CD4-positive, alpha-beta T cell treated with Interleukin-15 for 1 hour (primary cell): ENCODE results near the gene SLC25A23.

Source experiments
- DNase-seq: peaks from one replicate; pipeline ENCODE4 v3.0.0-alpha.2; 2020

SLC25A23 gene

DNA sequence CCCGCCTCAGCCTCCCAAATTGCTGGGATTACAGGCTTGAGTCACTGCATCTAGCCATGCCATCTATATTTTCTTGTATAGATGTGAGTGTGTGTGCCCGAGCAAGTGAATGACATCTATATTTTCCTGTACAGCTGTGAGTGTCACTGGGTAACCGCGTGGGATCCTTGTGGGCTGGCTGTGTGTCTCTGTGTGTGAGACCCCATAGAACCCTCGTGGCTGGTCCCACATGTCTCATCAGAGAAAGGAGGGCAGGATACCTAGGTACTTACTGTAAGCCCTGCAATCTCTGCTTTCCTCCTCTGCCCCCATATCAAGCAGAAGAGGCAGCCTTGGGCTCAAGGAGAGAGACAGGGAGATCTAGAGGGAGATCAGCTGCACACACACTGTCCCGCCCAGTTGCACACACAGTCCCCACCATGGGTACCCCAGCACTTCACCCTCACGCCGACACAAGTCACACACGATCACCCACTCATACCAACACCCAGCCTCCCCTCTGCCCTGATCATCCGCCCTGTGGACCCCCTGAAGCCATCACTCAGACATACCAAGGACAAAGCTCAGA, 21.3 kb upstream of the SLC25A23 start:
- no peak for DNase-seq

DNA sequence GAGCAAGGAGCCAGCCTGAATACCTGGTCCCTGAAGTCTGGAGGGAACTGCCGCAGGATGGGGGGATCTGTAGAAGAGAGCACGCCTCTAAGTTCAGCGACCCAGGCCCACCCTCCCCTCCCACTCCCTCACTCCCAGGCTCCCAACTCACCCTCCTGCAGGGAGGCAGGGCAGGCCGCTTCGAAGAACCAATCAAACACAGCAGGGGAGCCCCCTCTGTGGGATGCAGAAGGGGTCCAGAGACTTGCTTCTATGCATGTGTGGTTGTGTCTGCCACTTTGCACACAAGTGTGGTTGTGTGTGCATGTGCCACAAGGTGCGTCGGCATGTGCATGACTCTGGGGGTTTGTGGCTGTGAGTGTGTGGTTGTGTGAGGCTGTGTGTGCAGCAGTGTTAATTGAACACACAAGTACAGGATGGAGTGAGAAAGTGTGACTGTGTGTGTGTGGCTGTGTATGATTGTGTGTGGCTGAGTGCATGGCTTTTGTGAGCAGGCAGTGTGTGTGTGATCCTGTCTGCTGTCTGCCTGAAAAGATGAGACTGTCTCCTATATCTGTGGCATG, 20.3 kb upstream of the SLC25A23 start:
- no peak for DNase-seq

DNA sequence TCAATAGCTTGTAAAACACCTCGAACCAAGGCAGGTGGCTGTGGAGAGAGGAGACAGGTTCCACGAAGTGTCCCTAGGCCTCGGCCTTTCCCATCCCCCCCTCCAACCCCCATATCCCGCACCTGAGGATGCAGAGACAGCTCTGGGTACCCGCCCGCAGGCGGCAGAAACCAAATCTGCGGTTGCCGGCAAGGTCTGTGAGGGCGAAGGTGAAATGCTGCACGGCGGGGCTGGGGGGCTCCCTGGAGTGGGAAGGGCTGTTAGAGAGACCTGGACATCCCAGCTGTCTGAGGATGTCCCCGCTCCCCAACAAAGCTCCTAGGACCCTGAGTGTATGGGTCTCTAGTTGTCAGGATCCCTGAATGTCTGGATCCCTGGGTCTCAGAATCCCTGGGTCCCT, 19.2 kb upstream of the SLC25A23 start:
- no peak for DNase-seq

DNA sequence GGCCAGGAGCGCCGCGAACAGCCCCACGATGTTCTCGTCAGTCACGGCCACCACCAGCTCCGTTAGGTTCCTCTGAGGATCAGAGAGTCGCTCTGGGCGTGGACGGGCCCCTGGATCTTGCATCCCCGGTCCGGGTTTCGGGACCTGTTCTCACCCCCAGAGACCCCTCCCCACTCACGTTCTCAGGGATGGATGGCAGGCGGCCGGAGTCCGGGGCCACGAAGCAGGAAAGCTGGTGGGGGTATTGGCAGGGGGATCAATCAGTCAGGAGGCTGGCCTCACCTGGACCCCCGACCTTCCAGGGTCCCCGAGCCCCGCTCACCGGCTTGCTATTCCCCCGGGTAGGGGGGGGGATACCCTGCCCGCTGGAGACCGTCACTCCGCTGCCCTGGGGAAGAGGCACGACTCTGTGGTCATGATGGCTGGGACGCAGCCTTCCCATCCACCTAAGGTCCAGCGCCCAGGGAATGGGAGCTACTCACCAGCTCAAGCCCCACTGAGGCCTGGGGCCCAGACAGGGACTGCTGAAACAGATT, 17.4 kb upstream of the SLC25A23 start:
- DNase-seq = no peak

DNA sequence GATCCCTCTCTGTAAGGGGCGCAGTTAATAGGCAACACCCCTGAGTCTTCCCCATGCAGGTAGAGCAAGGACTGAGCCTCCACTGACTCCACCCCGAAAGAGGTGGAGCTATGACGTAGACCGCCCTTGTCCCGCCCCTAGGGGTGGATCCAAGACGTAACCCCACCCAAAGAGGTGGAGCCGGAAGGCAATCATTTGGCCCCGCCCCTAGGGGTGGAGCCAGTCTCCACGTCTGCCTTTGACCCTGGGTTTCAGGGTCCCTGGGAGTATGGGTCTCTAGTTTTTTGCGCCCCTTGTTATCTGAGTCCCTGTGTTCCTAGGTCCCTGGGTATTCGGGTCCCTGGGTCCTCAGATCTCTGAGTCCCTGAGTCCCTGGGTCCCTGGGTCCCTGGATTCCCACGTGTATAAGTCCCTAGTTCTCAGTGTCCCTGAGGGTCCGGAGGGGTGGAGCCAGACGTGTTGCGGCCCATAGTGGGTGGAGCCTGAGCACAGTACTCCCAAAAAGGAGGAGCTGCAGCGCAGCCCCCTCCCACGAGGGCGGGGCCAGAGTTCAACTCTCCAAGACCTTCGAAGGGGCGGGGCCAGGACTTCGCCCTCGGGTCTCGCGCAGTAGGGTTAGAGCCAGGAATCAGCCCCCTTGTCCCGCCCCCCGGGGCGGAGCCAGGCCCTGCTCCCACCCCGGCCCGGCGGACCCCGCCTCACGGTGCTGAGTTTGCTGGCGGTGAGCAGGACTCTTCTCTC, 16.7 kb upstream of the SLC25A23 start:
- peak; percentile 45 for DNase-seq

DNA sequence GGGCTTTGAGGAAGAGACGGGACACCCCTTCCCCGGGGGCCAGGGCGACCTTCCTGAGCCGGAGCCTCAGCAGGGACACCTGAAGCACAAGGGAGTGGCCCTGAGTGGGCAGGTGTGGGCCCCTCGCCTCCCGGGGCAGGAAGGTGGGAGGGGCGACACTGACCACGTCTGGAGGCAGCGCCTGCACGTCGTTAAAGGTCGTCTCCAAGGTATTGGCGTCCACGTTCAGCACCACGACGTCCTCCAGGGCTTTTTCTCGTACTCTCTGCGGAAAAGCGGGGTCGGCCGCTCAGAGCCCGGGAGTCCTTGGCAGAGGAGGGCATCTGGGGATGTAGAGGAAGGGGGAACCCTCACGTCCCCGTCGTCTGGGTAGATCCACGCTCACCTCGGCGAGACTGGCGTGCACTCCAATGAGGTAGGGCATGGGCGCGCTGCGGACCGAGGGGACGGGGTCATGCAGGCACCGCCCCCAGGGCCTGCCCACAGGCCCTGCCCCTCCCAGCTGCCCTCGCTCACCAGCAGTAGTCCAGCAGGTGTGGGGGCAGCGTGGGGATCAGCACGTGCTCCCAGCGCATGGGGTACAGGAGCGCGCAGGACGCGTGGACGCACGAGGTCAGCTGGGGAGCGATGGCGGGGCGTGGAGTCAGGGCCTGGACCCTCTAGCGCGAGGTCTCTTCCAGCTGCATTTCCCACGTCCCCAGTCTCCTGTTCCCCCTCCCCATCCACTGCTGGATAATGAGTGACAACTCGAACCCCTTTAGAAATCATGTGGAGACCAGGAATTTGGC, 15.9 kb upstream of the SLC25A23 start:
- DNase-seq = no peak

DNA sequence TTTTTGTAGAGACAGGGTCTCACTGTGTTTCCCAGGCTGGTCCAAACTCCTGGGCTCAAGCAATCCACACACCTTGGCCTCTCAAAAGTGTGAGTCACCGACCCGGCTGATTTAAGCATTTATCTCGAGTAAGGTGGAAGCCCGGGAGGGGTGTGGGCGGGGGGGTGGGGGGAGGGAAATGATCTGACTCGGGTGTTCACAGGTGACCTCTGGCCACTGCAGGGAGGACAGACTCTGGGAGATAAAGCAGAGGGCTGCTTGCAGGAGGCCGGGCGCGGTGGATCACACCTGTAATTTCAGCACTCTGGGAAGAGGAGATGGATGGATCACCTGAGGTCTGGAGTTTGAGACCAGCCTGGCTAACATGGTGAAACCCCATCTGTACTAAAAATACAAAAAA, 14.1 kb upstream of the SLC25A23 start:
- no peak for DNase-seq

DNA sequence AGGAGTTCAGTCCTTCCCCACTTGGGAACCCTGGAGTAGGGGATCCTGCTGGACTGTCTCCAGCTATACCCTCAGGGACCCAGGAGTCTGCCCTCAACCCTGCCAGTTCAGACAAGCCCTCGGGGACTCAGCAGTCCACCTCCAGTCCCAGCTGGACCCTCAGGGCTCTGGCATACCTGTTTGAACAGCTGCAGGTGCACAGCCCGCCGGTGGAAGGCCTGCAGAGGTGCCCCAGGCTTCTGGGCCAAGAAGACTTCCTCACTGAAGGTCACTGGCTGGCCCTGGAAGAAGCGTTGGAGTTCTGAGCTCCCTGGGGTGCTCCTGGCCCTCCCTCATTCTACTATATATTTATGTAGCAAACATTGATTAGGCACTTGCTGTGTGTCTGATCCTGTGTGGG, 13.1 kb upstream of the SLC25A23 start:
- no peak for DNase-seq

DNA sequence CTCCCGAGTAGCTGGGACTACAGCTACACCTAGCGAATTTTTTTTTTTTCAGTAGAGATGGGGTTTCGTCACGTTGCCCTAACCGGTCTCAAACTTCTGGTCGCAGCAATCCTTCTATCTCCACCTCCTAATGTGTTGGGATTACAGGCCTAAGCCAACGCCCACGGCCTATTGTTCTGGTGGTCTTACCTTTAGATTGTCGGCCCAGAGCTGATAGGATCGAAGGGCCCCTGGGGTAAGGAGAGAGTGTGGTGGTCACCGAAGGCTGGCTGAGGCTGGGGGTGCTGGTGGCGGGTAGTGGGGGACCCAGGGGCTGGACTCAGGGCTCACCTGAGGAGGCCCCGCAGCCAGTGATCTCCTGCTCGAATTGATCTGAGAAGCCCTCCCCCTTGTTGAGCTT, 11.5 kb upstream of the SLC25A23 start:
- DNase-seq = no peak

DNA sequence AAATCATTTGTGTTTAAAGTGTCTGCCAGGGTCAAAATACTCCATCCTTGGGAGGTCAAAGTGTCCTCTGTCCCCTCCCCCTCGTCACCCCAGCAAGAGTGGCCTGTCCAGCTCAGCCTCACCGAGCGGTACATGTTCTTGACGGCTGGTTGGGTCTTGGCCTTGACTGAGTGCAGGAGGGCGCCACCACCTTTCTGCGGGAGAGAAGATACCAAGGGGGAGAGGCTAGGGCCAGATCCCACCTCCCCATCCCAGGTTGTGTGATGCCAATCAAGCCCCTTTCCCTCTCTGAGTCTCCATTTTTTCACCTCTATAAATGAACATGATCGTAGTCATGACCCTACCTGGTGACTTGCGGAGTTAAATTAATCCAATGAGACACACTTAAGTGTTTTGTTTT, 10.6 kb upstream of the SLC25A23 start:
- no peak for DNase-seq

DNA sequence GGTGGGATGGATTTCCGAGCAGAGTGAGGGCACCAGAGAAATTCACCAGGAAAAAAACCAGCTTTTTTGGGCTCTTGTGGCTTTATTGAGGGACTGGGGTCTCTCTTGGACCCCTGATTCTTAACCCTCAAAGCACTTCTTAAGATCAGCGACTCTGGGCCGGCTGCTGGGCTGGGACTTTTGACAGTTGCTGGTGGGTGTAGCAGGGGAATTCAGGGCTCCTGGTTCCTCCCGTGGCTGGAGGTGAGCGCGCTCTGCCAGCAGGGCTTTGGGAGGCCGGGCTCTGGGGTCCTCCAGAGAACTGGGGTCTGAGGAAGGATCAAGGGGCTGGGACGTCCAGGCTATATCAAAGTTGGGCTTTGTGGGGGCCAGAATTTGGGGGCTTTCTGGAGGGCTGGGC, 7.8 kb upstream of the SLC25A23 start:
- DNase-seq = no peak

DNA sequence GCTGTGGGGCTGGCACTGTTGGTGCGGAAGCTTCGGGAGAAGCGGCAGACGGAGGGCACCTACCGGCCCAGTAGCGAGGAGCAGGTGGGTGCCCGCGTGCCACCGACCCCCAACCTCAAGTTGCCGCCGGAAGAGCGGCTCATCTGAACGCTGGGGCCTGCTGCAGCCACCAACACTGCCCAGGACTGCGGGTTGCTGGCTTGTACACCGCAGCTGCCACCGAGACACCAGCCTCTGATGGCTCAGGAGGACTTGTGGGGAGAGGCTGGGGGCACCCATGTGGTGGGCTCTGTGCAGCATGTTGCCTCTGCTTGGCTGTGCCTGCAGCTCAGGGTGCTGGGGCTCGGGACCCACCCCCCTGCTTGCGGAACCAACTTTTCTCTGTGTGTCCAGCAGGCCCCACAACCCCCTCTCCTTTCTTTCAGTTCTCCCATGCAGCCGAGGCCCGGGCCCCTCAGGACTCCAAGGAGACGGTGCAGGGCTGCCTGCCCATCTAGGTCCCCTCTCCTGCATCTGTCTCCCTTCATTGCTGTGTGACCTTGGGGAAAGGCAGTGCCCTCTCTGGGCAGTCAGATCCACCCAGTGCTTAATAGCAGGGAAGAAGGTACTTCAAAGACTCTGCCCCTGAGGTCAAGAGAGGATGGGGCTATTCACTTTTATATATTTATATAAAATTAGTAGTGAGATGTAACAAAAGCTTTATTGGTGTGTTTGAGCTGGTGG, 7.1 kb upstream of the SLC25A23 start:
- no peak for DNase-seq

DNA sequence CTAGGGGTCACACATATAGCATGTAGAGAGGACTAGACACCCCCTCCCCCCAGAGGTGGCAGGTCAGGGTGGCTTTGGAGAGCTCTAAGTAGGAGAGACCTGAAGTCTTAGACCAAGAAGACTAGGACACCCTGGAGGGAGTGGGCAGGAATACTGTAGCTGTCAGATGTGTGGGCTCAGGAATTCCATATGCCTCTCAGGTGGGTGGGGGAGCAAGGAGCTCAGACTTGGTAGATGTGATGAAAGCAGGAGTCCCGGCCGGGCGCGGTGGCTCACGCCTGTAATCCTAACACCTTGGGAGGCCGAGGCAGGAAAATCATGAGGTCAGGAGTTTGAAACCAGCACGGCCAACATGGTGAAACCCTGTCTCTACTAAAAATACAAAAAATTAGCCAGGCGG, 6.1 kb upstream of the SLC25A23 start:
- DNase-seq = no peak

DNA sequence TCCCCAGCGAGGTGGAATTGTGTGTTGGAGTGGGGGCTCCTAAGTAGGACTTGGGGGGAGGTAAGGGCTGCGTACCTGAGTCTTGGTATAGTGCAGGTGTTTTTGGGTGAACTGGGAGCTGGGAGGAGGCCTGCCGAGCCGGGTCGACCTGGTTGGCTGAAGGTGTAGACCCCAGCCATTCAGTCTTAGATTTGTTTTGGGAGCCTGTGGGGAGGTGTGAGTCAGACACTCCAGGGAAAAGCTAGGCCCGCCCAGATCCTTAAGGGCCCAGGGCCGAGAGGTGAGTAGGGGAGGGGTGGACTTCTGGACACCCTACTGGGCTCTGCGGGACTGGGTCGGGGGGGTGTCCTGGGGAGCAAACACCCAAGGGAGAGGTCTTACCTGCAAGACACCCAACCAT, 5.4 kb upstream of the SLC25A23 start:
- no peak for DNase-seq

DNA sequence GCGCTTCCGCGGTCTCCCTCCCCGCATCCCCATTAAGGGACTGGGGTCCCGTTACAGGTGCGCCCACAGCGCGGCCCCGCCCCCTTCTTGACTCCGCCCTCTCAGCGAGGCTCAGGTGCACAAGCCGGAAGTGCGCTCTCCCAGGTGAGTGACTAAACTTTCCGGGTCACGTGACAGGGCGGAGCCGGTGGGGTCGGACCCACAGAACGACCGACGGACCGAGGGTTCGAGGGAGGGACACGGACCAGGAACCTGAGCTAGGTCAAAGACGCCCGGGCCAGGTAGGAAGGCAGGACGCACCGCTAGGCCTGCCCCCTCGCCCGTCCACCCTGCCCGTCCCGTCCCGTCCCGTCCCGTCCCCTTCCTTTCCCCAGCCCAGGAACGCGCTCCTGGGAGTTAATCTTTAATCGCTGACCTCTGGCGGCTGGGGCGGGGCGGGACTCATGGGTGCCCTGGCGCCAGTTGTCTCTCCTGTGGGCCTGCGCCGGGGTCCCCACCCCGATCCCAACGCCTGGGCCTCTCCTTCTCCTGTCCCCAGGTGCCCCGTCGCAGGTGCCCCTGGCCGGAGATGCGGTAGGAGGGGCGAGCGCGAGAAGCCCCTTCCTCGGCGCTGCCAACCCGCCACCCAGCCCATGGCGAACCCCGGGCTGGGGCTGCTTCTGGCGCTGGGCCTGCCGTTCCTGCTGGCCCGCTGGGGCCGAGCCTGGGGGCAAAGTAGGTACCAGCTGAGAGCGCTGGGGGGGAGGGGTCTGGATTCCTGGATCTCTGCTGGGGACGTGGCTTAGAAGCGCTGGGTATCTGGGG, 4.7 kb upstream of the SLC25A23 start, which contains the start of gene CRB3:
CRB3 (plus strand) TSS at position 202 of the 804 bp plus-strand sequence; CDS start at position 633, 431 bp downstream.
- DNase-seq = peak; percentile 65

DNA sequence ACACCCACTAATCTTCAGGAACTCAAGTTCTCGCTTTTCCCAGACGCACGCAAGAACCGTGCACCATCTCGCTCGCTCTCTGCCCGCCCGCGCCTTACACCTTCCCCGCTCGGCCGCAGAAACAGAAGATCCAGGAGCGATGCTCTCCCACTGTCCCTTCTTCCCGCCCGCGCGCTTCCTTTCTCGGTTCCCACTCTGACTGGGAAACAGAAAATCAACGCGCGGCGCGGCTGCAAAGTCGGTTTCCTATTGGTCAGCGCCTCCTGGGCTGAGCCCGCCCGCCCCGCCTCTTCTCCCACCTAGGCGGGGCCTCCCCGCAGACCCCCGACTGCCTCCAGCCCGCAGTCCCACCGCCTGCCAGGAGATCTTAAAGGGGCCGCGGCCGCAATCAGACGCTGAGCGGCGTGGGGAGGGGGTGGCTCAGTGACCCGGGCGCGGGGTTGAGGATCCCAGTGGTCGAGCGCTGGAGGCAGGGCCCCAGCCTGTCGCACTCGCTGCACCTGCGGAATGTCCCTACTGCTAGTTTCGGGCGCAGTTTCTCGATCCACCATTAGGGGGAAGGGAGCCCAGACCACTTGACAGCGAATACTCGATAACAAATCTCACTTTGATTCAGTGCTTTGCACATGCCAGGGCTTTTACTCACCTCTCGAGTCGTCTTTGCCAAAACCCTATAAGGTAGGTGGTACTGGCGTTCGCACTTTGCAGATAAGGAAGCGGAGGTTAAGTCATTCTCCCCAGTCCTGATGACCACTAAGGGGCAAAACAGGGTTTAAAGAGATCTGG, 700 bp upstream of the SLC25A23 start:
- peak; percentile 94 for DNase-seq

DNA sequence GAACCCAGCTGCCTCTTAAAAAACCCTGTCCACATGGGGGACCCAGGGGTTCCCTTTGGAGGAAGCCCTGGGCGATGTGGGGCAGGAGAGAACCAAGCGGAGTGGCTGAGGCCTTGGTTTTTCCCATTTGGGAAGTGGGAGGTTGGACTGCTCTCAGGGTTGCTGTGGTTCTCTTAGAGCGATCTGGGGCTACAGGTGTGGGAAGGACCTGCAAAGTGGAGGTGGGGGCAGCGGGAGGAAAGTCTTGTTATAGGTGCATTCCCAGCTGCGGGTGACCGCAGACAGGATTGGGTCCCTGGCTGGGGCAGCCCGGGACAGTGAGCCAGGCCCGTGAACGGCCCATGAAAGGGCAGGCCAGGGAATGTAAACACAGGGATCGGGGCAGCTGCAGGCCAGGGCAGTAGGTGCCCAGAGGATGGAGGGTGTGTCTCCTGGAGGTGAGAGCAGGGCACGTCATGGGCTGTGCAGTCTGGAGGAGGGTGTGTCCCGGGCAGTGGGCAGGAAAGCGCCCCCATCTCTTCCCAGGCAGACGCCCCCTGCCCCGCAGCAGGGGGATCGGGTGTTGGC, 814 bp downstream of the SLC25A23 start:
- no peak for DNase-seq

DNA sequence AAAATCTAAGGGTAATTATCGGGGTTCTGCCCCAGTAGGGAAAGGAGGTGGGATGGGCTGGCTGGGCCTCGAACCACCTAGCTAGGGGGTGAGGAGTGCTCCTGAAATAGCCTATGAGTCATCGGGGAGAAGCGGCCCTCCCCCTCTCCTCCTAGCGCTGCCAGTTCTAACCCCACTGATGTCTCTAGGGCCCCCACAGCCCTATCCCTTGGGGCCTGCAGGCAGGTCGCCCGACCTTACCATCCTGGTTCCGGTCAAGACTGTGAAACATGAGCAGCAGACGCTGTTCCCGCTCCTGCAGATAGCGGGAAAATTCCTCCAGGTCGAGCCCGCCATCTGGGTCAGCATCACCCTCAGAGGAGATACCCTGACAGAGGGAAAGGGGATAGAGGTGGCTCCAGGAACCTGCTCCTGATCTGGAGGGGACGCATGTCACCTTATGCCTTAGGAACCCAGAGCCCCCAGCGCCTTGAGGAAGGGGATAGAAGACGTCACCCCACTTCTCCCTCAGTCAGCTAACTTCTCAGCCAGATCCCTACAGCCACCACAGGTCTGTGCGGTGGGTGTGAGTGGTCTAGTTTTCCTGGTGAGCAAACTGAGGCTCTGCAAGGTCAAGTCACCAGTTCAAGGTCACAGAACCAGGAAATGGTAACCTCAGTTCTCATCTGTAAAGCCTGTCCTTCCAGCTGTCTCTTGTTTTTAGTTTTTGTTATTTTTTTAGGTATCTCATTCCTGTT, 1.5 kb downstream of the SLC25A23 start:
- DNase-seq = no peak

DNA sequence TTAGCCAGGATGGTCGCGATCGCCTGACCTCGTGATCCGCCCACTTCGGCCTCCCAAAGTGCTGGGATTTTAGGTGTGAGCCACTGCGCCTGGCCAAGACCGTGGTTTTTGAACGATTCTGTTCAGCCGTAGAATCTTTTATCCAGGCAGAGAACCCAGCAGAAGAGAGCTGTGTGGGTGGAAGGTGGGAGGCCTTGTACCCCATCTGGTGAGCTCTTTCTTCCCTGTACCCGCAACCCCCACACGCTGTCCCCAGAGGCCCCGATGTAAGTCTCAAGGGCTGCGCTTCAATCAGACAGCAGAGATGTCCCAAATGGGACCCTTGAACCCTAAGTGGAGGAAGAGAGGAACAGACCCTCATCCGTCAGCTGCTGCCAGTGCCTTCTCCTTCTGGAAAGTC, 3.7 kb downstream of the SLC25A23 start:
- DNase-seq = no peak
